Measurements from ENCODE around the gene SCAMP2.

Gene SCAMP2

DNA sequence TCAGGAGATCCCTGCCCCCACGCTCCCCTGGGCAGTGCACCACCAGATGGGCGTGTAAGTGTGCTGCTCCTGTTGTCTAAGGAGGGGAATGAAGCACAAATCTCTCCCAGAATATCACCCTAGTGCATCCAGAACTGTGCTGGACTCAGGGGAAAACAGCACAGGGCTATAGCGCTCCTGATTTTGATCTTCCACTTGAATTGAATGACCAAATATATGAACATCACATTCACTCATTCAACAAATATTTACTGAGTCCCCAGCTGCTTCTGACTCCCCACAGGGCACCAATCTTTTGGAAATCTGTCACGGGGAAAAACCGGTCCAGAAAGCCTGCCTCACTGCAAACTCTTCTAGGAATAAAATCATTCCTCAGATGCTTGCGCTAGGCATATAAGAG is 44.3 kb downstream of the SCAMP2 start:
- H4K20me1 ChIP-seq (ENCODE audit: insufficient read depth) = no peaks in the 10 kb centered on the region
- peaks cover 57% of the 10 kb centered on the region for H3K27me3 ChIP-seq (ENCODE audit: insufficient read depth, low read depth)
- H2AFZ ChIP-seq (ENCODE audit: low read depth) = no peak overlapping the region
- no peak overlapping the region for H3K4me3 ChIP-seq (IDR thresholded peaks at IDR 0.05; ENCODE audit: insufficient read depth, low read depth, low read length)
- H3K4me2 ChIP-seq = no peak overlapping the region
- TF ChIP-seq, protein P1, sequence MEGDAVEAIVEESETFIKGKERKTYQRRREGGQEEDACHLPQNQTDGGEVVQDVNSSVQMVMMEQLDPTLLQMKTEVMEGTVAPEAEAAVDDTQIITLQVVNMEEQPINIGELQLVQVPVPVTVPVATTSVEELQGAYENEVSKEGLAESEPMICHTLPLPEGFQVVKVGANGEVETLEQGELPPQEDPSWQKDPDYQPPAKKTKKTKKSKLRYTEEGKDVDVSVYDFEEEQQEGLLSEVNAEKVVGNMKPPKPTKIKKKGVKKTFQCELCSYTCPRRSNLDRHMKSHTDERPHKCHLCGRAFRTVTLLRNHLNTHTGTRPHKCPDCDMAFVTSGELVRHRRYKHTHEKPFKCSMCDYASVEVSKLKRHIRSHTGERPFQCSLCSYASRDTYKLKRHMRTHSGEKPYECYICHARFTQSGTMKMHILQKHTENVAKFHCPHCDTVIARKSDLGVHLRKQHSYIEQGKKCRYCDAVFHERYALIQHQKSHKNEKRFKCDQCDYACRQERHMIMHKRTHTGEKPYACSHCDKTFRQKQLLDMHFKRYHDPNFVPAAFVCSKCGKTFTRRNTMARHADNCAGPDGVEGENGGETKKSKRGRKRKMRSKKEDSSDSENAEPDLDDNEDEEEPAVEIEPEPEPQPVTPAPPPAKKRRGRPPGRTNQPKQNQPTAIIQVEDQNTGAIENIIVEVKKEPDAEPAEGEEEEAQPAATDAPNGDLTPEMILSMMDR (conservative IDR thresholded peaks at IDR 0.05; ENCODE audit: low read depth, low read length) = no peak
- no peak overlapping the region for H3K9ac ChIP-seq
- H3K27ac ChIP-seq = no peak overlapping the region
- H3K36me3 ChIP-seq (ENCODE audit: insufficient read depth) = no peaks in the 10 kb centered on the region
- H3K79me2 ChIP-seq (ENCODE audit: insufficient read depth, low read depth) = no peaks in the 10 kb centered on the region
- H3K4me1 ChIP-seq (ENCODE audit: low read depth, poor library complexity, severe bottlenecking) = no peaks in the 10 kb centered on the region

DNA sequence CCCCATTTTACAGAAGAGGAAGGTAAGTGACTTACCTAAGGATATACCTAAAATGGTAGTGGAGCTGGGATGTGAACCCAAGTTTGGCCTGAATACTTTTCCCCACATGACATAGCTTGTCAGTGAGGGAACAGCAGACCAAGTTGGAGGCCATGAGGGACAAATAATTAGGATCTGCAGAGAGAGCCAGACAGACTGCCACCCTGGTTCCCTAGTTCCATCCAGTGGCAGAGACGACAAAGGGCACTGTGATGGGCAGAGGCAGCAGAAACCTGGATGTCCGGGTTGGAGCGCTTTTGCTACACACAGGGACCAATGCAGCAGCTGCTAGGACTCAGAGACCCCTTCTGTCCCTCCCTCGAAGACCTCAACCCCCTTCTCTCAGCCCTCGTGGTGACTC is 45.6 kb downstream of the SCAMP2 start:
- Histone ChIP-seq H3K27me3 (ENCODE audit: insufficient read depth, low read depth) (peaks cover 66% of the 10 kb centered on the region), H4K20me1 (ENCODE audit: insufficient read depth) (no peaks in the 10 kb centered on the region), H3K79me2 (ENCODE audit: insufficient read depth, low read depth) (no peaks in the 10 kb centered on the region), H3K27ac (no peak overlapping the region), H3K9ac (no peak overlapping the region), H3K4me2 (no peak overlapping the region), H3K36me3 (ENCODE audit: insufficient read depth) (no peaks in the 10 kb centered on the region), H3K4me3 (IDR thresholded peaks at IDR 0.05; ENCODE audit: insufficient read depth, low read depth, low read length) (no peak overlapping the region), H3K4me1 (ENCODE audit: low read depth, poor library complexity, severe bottlenecking) (no peaks in the 10 kb centered on the region), H2AFZ (ENCODE audit: low read depth) (no peak overlapping the region)
- TF ChIP-seq, protein P1 (conservative IDR thresholded peaks at IDR 0.05; ENCODE audit: low read depth, low read length) = no peak

DNA sequence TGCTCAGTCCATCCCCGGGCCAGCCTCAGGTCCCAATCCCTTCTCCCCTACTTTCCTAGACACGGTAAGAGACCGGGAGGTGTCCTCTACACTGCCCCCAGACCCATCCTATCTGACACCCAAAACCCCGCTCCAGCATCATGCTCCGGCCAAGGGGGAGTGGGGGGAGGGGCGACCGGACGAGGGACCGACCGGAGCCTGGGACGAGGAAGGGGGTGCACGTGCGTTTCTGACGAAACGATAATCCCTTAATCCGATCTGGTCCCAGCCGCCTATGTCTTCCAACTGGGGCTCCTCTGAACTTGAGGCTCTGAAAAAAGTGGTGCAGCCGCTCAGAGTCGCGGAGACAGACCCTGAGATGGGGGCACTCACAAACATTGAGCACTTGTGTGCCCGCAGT is 46.2 kb downstream of the SCAMP2 start:
- H3K36me3 ChIP-seq (ENCODE audit: insufficient read depth) = no peaks in the 10 kb centered on the region
- no peak overlapping the region for H2AFZ ChIP-seq (ENCODE audit: low read depth)
- no peaks in the 10 kb centered on the region for H3K4me1 ChIP-seq (ENCODE audit: low read depth, poor library complexity, severe bottlenecking)
- H3K27ac ChIP-seq = no peak overlapping the region
- no peaks in the 10 kb centered on the region for H4K20me1 ChIP-seq (ENCODE audit: insufficient read depth)
- H3K9ac ChIP-seq = no peak overlapping the region
- peaks cover 67% of the 10 kb centered on the region for H3K27me3 ChIP-seq (ENCODE audit: insufficient read depth, low read depth)
- TF ChIP-seq, protein P1 (conservative IDR thresholded peaks at IDR 0.05; ENCODE audit: low read depth, low read length) = no peak
- H3K4me3 ChIP-seq (IDR thresholded peaks at IDR 0.05; ENCODE audit: insufficient read depth, low read depth, low read length) = no peak overlapping the region
- no peak overlapping the region for H3K4me2 ChIP-seq
- H3K79me2 ChIP-seq (ENCODE audit: insufficient read depth, low read depth) = no peaks in the 10 kb centered on the region

DNA sequence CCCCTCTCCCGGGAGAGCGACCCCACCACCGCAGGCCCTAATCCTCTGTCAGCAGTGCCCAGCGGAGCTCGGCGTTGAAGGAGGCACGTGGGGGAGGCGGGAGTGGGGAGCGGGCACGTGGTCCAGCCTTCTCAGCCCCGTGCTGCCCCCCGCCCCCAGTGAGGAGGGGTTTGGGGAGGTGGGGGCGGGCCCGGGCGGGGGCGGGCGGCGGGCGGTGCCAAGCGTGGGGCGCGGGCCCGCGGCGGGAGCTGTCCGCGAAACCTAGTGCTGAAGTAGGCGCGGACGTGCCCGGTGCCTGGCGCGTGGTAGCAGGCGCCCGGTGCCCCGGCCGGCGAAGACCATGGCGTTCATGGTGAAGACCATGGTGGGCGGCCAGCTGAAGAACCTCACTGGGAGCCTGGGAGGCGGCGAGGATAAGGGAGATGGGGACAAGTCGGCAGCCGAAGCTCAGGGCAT is 46.8 kb downstream of the SCAMP2 start, which contains the start of gene CPLX3:
Gene CPLX3, plus strand, starts transcription at position 264 of the 456 bp plus-strand sequence. Its CDS starts 77 bp downstream, at position 341.
- no peaks in the 10 kb centered on the region for H3K4me1 ChIP-seq (ENCODE audit: low read depth, poor library complexity, severe bottlenecking)
- no peaks in the 10 kb centered on the region for H3K36me3 ChIP-seq (ENCODE audit: insufficient read depth)
- TF ChIP-seq, protein P1 (conservative IDR thresholded peaks at IDR 0.05; ENCODE audit: low read depth, low read length) = no peak
- no peak within 1 kb of the TSS for H3K4me2 ChIP-seq
- H3K9ac ChIP-seq = no peak within 1 kb of the TSS
- H2AFZ ChIP-seq (ENCODE audit: low read depth) = no peak within 1 kb of the TSS
- no peak within 1 kb of the TSS for H3K27ac ChIP-seq
- no peaks in the 10 kb centered on the region for H4K20me1 ChIP-seq (ENCODE audit: insufficient read depth)
- H3K27me3 ChIP-seq (ENCODE audit: insufficient read depth, low read depth) = peaks cover 67% of the 10 kb centered on the region
- no peaks in the 10 kb centered on the region for H3K79me2 ChIP-seq (ENCODE audit: insufficient read depth, low read depth)
- no peak within 1 kb of the TSS for H3K4me3 ChIP-seq (IDR thresholded peaks at IDR 0.05; ENCODE audit: insufficient read depth, low read depth, low read length)
